B cell (primary cell): ENCODE measurements around the gene SLC28A3.

Experiments used
- EZH2 ChIP-seq: IDR thresholded peaks from 2 replicates; pipeline ENCODE4 v1.6.1; 2012; ENCODE audit warnings: borderline replicate concordance, low read depth, mild to moderate bottlenecking, moderate library complexity, low read length; ENCODE audit not compliant: insufficient read depth, poor library complexity, severe bottlenecking
- TF ChIP-seq, protein P1 (sequence below): fragments of 200-600 bp; IDR thresholded peaks from one replicate; pipeline ENCODE4 v1.8.0; 2022; ENCODE audit warnings: antibody characterized with exemption, mild to moderate bottlenecking

DNA sequence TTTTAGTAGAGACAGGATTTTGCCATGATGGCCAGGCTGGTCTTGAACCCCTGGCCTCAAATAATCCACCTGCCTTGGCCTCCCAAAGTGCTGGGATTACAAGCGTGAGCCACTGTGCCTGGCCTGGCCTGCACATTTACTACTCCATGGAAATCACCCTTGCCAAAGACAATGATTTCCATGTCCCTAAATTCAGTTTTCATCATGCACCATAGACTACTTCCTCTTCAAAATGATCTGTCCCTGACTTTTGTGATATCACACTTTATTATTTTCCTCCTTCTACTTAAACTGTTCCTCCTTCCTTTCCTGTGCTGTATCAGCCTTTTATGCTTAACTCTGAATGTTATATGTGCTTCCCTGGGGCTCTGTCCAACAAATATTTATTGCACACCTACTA, 20.3 kb downstream of the SLC28A3 start:
- TF ChIP-seq, protein P1, sequence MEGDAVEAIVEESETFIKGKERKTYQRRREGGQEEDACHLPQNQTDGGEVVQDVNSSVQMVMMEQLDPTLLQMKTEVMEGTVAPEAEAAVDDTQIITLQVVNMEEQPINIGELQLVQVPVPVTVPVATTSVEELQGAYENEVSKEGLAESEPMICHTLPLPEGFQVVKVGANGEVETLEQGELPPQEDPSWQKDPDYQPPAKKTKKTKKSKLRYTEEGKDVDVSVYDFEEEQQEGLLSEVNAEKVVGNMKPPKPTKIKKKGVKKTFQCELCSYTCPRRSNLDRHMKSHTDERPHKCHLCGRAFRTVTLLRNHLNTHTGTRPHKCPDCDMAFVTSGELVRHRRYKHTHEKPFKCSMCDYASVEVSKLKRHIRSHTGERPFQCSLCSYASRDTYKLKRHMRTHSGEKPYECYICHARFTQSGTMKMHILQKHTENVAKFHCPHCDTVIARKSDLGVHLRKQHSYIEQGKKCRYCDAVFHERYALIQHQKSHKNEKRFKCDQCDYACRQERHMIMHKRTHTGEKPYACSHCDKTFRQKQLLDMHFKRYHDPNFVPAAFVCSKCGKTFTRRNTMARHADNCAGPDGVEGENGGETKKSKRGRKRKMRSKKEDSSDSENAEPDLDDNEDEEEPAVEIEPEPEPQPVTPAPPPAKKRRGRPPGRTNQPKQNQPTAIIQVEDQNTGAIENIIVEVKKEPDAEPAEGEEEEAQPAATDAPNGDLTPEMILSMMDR, result no peak
- no peak for TF ChIP-seq EZH2
